HCT116 (cell line): ENCODE measurements around the gene PPP2R3A. TPM values are rescaled to one million over a fixed set of nuclear protein-coding genes. Genes with fewer than 3 reads are reported as not detected.

Source experiments
- ATAC-seq: fragments of 200-7000 bp; cut with Tn5 transposase; 2 replicates; pipeline ENCODE4 v1.9.1; 2020; ENCODE audit warnings: mild to moderate bottlenecking, moderate library complexity
- BruUV-seq: library from RNA; stranded (reverse); fragments of 400-500 nt; replicated peaks from 2 replicates; lab custom pipeline; 2021; lab: Mats Ljungman, UMichigan
- CTCF ChIA-PET: fragments of 300-600 bp; sonication (Branson Sonifier 250); formaldehyde crosslinking; loops from one replicate; lab custom pipeline; 2021; ENCODE audit warnings: antibody characterized with exemption; lab: Charles Lee
- POLR2A ChIA-PET: fragments of 300-600, 350-600 bp; sonication (Branson Sonifier 250); formaldehyde crosslinking; loops from one replicate; lab custom pipeline; 2021; ENCODE audit warnings: antibody characterized with exemption; lab: Charles Lee
- RAD21 ChIA-PET, 2 experiments: fragments of 300-600 bp; sonication (Branson Sonifier 250); formaldehyde crosslinking; loops; one replicate each; lab custom pipeline; 2023; ENCODE audit warnings: low total read pairs in 2 of 2; ENCODE audit not compliant: uncharacterized antibody in 2 of 2, unreplicated experiment in 2 of 2, low non-redundant PET in 1 of 2; lab: Charles Lee
- DNase-seq: peaks from one replicate; pipeline ENCODE4 v3.0.0-alpha.2; 2010; ENCODE audit warnings: low read depth, low spot score
- H2AFZ ChIP-seq: fragments of 200-600 bp; shearing (Covaris generic), sonication (generic); 2 replicates; pipeline ENCODE4 v1.6.1; 2017; ENCODE audit warnings: low read depth, mixed run types, mixed read lengths, antibody characterized with exemption, low read length; ENCODE audit not compliant: poor library complexity, severe bottlenecking
- H3K27ac ChIP-seq: 2 replicates; pipeline ENCODE4 v1.5.1; 2012; ENCODE audit warnings: low read depth, low read length
- H3K27me3 ChIP-seq: fragments of 200-600 bp; sonication (generic); 2 replicates; pipeline ENCODE4 v1.6.1; 2016; ENCODE audit warnings: mixed run types, low read length, mixed read lengths; ENCODE audit not compliant: insufficient read depth
- H3K36me3 ChIP-seq, 2 experiments: fragments of 200-500 bp in 1 of 2; fragments of 200-600 bp in 1 of 2; sonication (Bioruptor generic) in 1 of 2; sonication (generic) in 1 of 2; 2 replicates each; pipeline versions ENCODE4 v1.5.1 to v1.6.1; 2014 to 2016; ENCODE audit warnings: low read length in 2 of 2, inconsistent platforms in 1 of 2, mixed read lengths in 1 of 2, mixed run types in 1 of 2; ENCODE audit not compliant: insufficient read depth in 2 of 2, control insufficient read depth in 1 of 2
- H3K4me1 ChIP-seq, 2 experiments: fragments of 200-600 bp in 1 of 2; sonication (generic) in 1 of 2; 2 replicates each; pipeline versions ENCODE4 v1.5.1 to v1.6.1; 2012 to 2017; ENCODE audit warnings: low read length in 2 of 2, inconsistent platforms in 1 of 2, mild to moderate bottlenecking in 1 of 2, mixed read lengths in 1 of 2, mixed run types in 1 of 2, moderate library complexity in 1 of 2; ENCODE audit not compliant: insufficient read depth in 2 of 2, control insufficient read depth in 1 of 2
- H3K4me2 ChIP-seq: fragments of 200-600 bp; sonication (generic); 2 replicates; pipeline ENCODE4 v1.6.1; 2017; ENCODE audit warnings: mixed run types, low read length, mixed read lengths
- H3K4me3 ChIP-seq, 2 experiments: fragments of 200-600 bp in 1 of 2; sonication (generic) in 1 of 2; replicated peaks in 1 of 2; 2 replicates each; pipeline ENCODE4 v1.5.1; 2011 to 2016; ENCODE audit warnings: low read length in 2 of 2, control low read depth in 1 of 2, low read depth in 1 of 2, mild to moderate bottlenecking in 1 of 2, mixed read lengths in 1 of 2, mixed run types in 1 of 2
- H3K79me2 ChIP-seq: fragments of 200-600 bp; sonication (generic); 2 replicates; pipeline ENCODE4 v1.6.1; 2017; ENCODE audit warnings: mild to moderate bottlenecking, mixed run types, low read length, moderate library complexity, mixed read lengths; ENCODE audit not compliant: insufficient read depth
- H3K9ac ChIP-seq: fragments of 200-600 bp; sonication (generic); 2 replicates; pipeline ENCODE4 v1.6.1; 2016; ENCODE audit warnings: low read length, mixed read lengths
- H3K9me2 ChIP-seq: fragments of 200-600 bp; sonication (generic), shearing (Covaris generic); 2 replicates; pipeline ENCODE4 v1.6.1; 2017; ENCODE audit warnings: mixed run types, mild to moderate bottlenecking, moderate library complexity; ENCODE audit not compliant: insufficient read depth
- H3K9me3 ChIP-seq, 2 experiments: fragments of 200-500 bp in 1 of 2; fragments of 200-600 bp in 1 of 2; sonication (Bioruptor generic) in 1 of 2; sonication (generic) in 1 of 2; 2 replicates each; pipeline ENCODE4 v1.6.1; 2014 to 2017; ENCODE audit warnings: low read length in 2 of 2, mixed read lengths in 2 of 2, inconsistent platforms in 1 of 2, low read depth in 1 of 2, mild to moderate bottlenecking in 1 of 2, mixed run types in 1 of 2, moderate library complexity in 1 of 2; ENCODE audit not compliant: control insufficient read depth in 1 of 2, insufficient read depth in 1 of 2
- H4K20me1 ChIP-seq: fragments of 200-600 bp; sonication (generic), shearing (Covaris generic); 2 replicates; pipeline ENCODE4 v1.6.1; 2017; ENCODE audit warnings: mixed run types, mild to moderate bottlenecking, moderate library complexity; ENCODE audit not compliant: insufficient read depth
- CBX3 ChIP-seq: IDR thresholded peaks from 2 replicates; pipeline ENCODE4 v1.6.1; 2012; ENCODE audit warnings: low read depth
- FOSL1 ChIP-seq: IDR thresholded peaks from 2 replicates; pipeline ENCODE4 v1.6.1; 2012; ENCODE audit warnings: low read depth
- JUND ChIP-seq: IDR thresholded peaks from 2 replicates; pipeline ENCODE4 v1.6.1; 2012
- POLR2A ChIP-seq: IDR thresholded peaks from 2 replicates; pipeline ENCODE4 v1.7.0; 2011; ENCODE audit warnings: borderline replicate concordance; ENCODE audit not compliant: insufficient read depth, insufficient read length; ENCODE audit errors: extremely low read depth
- REST ChIP-seq: IDR thresholded peaks from 2 replicates; pipeline ENCODE4 v1.6.1; 2012; ENCODE audit warnings: low read depth
- SRF ChIP-seq: IDR thresholded peaks from 2 replicates; pipeline ENCODE4 v1.6.1; 2012; ENCODE audit warnings: low read depth
- TCF7L2 ChIP-seq: IDR thresholded peaks from 2 replicates; pipeline ENCODE4 v1.7.0; 2011; ENCODE audit warnings: borderline replicate concordance, inconsistent platforms; ENCODE audit not compliant: insufficient read depth, insufficient read length; ENCODE audit errors: extremely low read depth
- YY1 ChIP-seq: IDR thresholded peaks from 2 replicates; pipeline ENCODE4 v1.6.1; 2011; ENCODE audit warnings: low read length, low read depth, moderate library complexity, mild to moderate bottlenecking; ENCODE audit not compliant: insufficient replicate concordance; ENCODE audit errors: extremely low read depth
- ZBTB33 ChIP-seq: IDR thresholded peaks from 2 replicates; pipeline ENCODE4 v1.6.1; 2011; ENCODE audit warnings: mild to moderate bottlenecking, low read length, moderate library complexity; ENCODE audit not compliant: insufficient replicate concordance; ENCODE audit errors: extremely low read depth
- ZNF274 ChIP-seq: fragments of 200-500 bp; sonication (Bioruptor generic); IDR thresholded peaks from 2 replicates; pipeline ENCODE4 v1.6.1; 2014; ENCODE audit warnings: mild to moderate bottlenecking, low read depth, low read length, inconsistent platforms
- intact Hi-C: fragments of 100-400 bp; cut with micrococcal nuclease; formaldehyde crosslinking; loops from 2 replicates; pipeline ENCODE4 v1.10.0; 2022
- total RNA-seq: library from RNA; stranded (reverse); gene quantifications from one replicate; pipeline ENCODE4 v1.2.1, GENCODE V29; 2021; ENCODE audit not compliant: unreplicated experiment

Gene PPP2R3A
- total RNA-seq, 1 experiment from 2014 or later = 6.1 TPM

- POLR2A ChIA-PET = interaction anchor here (1.2 kb wide), 1 partner anchor 13 kb away, joined by 5 read pairs; no protein-coding TSS in a partner anchor
Observed at GRCh38 chr3:136146981-136147729, 181.6 kb downstream of the PPP2R3A start.

More at GRCh38 chr3:136146981-136147729, 181.6 kb downstream of the PPP2R3A start:
- Histone ChIP-seq H3K36me3 (peaks cover 4 to 9% of the 10 kb centered on the region in 2 experiments; a peak in 1 of 4 replicates), H3K27ac (no peak overlapping the region), H4K20me1 (peaks cover 34% of the 10 kb centered on the region; the same call in 1 of the 2 replicates), H3K4me1 (peaks cover 24 to 41% of the 10 kb centered on the region in 2 experiments), H3K9me3 (no peaks in the 10 kb centered on the region), H3K4me3 (peak overlapping the region in 1 of 2 experiments; percentile 4; a peak in 1 of 4 replicates), H3K27me3 (no peaks in the 10 kb centered on the region), H3K9ac (no peak overlapping the region), H3K9me2 (no peaks in the 10 kb centered on the region), H2AFZ (no peak overlapping the region), H3K4me2 (peak overlapping the region; percentile 53), H3K79me2 (peaks cover 53% of the 10 kb centered on the region)
- ChIA-PET CTCF (no interaction called here), RAD21 (no interaction called here)
- ATAC-seq (peak; percentile 51), DNase-seq (no peak)
- TF ChIP-seq SRF = no peak
- no peak for TF ChIP-seq ZBTB33
- peak; percentile 31 for TF ChIP-seq TCF7L2
- no peak for TF ChIP-seq ZNF274
- no peak for TF ChIP-seq REST
- peak; percentile 50 for TF ChIP-seq JUND
- no peak for TF ChIP-seq YY1
- TF ChIP-seq POLR2A = no peak
- TF ChIP-seq CBX3 = peak; percentile 57; the same call in 1 of the 2 replicates
- peak; percentile 59; the same call in 1 of the 2 replicates for TF ChIP-seq FOSL1
- intact Hi-C loops = no loop called here
- BruUV-seq = no TSS peak
